OCI-LY3 (cell line): ENCODE results near the gene PEX11A.

Source experiments
- EZH2phosphoT487 ChIP-seq: fragments of 200-600 bp; shearing (Covaris generic); IDR thresholded peaks from 2 replicates; pipeline ENCODE4 v1.6.1; 2018; ENCODE audit warnings: antibody characterized with exemption, mixed run types, low read depth
- TF ChIP-seq, protein P1 (sequence below): fragments of 200-600, 300-600 bp; sonication (generic); IDR thresholded peaks from 2 replicates; pipeline ENCODE4 v1.5.1; 2014; ENCODE audit warnings: antibody characterized with exemption, low read length, low read depth

DNA sequence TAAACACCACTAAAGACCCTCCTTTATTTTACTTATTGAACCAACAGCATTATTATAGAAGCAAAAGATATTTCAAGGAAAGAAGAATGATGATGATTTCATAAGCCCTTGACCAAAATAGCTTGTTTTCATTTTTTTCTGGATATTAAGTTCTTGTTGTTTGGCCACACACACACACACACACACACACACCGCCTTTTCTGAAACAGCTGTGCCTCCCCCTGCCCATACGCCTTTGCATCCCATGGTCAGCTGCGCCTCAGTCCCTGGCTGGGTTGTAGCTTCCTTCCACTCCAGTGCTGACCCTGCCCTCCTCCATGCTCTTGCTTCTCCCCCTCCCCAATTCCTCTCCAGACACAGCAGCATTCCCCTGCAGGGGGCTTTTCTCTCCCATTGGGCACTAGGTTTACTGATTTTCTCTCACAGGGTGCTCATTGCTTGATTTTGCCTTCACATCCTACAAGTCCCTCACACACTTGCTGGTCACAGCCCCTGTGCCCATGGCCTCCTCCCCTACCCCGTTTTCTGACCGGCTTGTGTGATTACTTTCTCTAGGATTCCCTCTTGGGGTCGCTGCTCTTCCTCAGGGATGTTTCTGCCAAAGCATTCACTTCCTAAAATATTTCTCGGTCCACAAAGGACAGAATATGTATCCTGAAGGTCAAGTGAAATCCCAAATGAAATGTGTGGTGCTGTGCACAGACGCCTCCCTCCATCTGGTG is 42.1 kb upstream of the PEX11A start:
- TF ChIP-seq, protein P1, sequence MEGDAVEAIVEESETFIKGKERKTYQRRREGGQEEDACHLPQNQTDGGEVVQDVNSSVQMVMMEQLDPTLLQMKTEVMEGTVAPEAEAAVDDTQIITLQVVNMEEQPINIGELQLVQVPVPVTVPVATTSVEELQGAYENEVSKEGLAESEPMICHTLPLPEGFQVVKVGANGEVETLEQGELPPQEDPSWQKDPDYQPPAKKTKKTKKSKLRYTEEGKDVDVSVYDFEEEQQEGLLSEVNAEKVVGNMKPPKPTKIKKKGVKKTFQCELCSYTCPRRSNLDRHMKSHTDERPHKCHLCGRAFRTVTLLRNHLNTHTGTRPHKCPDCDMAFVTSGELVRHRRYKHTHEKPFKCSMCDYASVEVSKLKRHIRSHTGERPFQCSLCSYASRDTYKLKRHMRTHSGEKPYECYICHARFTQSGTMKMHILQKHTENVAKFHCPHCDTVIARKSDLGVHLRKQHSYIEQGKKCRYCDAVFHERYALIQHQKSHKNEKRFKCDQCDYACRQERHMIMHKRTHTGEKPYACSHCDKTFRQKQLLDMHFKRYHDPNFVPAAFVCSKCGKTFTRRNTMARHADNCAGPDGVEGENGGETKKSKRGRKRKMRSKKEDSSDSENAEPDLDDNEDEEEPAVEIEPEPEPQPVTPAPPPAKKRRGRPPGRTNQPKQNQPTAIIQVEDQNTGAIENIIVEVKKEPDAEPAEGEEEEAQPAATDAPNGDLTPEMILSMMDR: 0 out of 2 replicates have a peak, but pooled peaks have one; percentile 3
- TF ChIP-seq EZH2phosphoT487: no peak
